ENCODE measurements around the gene TNFSF8.

The TNFSF8 gene

GRCh38 chr9:114962809-114963208 is 32.4 kb upstream of the TNFSF8 start:
- no peak for TF ChIP-seq TCF12 (IDR thresholded peaks at IDR 0.05; ENCODE audit: low read depth)
- TF ChIP-seq USF1 (IDR thresholded peaks at IDR 0.05), result no peak
- TF ChIP-seq CREB1 (IDR thresholded peaks at IDR 0.05; ENCODE audit: low read depth), result no peak
- TF ChIP-seq EGR1 (IDR thresholded peaks at IDR 0.05), result no peak
- no peak for TF ChIP-seq REST (IDR thresholded peaks at IDR 0.05; ENCODE audit: low read depth)
- no peak for TF ChIP-seq CEBPB (IDR thresholded peaks at IDR 0.05)
- no peak for TF ChIP-seq EP300 (IDR thresholded peaks at IDR 0.05; ENCODE audit: borderline replicate concordance)
- no peak for TF ChIP-seq YY1 (IDR thresholded peaks at IDR 0.05; ENCODE audit: low read depth)
- TF ChIP-seq TEAD4 (IDR thresholded peaks at IDR 0.05), result no peak
- TF ChIP-seq MAX (IDR thresholded peaks at IDR 0.05), result no peak
- no peak for TF ChIP-seq RAD21 (IDR thresholded peaks at IDR 0.05; ENCODE audit: low read depth)
- TF ChIP-seq FOXM1 (IDR thresholded peaks at IDR 0.05; ENCODE audit: borderline replicate concordance, low read depth), result no peak
- no peak for TF ChIP-seq ZBTB7A (IDR thresholded peaks at IDR 0.05; ENCODE audit: low read depth)
- no peak for TF ChIP-seq TAF1 (IDR thresholded peaks at IDR 0.05; ENCODE audit: low read depth)
- TF ChIP-seq NFIC (IDR thresholded peaks at IDR 0.05), result no peak

- TF ChIP-seq TAF1 (IDR thresholded peaks at IDR 0.05; ENCODE audit: low read depth), result no peak
Observed at GRCh38 chr9:114960276-114960675, 29.9 kb upstream of the TNFSF8 start.

- no peak for TF ChIP-seq EGR1 (IDR thresholded peaks at IDR 0.05)
- TF ChIP-seq REST (IDR thresholded peaks at IDR 0.05; ENCODE audit: low read depth), result no peak
- no peak for TF ChIP-seq EP300 (IDR thresholded peaks at IDR 0.05; ENCODE audit: borderline replicate concordance)
- no peak for TF ChIP-seq USF1 (IDR thresholded peaks at IDR 0.05)
- no peak for TF ChIP-seq NFIC (IDR thresholded peaks at IDR 0.05)
- no peak for TF ChIP-seq MAX (IDR thresholded peaks at IDR 0.05)
- TF ChIP-seq TAF1 (IDR thresholded peaks at IDR 0.05; ENCODE audit: low read depth), result no peak
- TF ChIP-seq CREB1 (IDR thresholded peaks at IDR 0.05; ENCODE audit: low read depth), result no peak
Observed at GRCh38 chr9:114958844-114959235, 28.4 kb upstream of the TNFSF8 start.

- TF ChIP-seq NFIC (IDR thresholded peaks at IDR 0.05), result no peak
- TF ChIP-seq MAX (IDR thresholded peaks at IDR 0.05), result no peak
- TF ChIP-seq TCF12 (IDR thresholded peaks at IDR 0.05; ENCODE audit: low read depth), result no peak
- no peak for TF ChIP-seq FOXM1 (IDR thresholded peaks at IDR 0.05; ENCODE audit: borderline replicate concordance, low read depth)
- TF ChIP-seq USF1 (IDR thresholded peaks at IDR 0.05), result no peak
- no peak for TF ChIP-seq REST (IDR thresholded peaks at IDR 0.05; ENCODE audit: low read depth)
- no peak for TF ChIP-seq ZBTB7A (IDR thresholded peaks at IDR 0.05; ENCODE audit: low read depth)
- no peak for TF ChIP-seq RAD21 (IDR thresholded peaks at IDR 0.05; ENCODE audit: low read depth)
- no peak for TF ChIP-seq TAF1 (IDR thresholded peaks at IDR 0.05; ENCODE audit: low read depth)
- no peak for TF ChIP-seq YY1 (IDR thresholded peaks at IDR 0.05; ENCODE audit: low read depth)
- no peak for TF ChIP-seq CEBPB (IDR thresholded peaks at IDR 0.05)
- no peak for TF ChIP-seq TEAD4 (IDR thresholded peaks at IDR 0.05)
- TF ChIP-seq CREB1 (IDR thresholded peaks at IDR 0.05; ENCODE audit: low read depth), result no peak
Observed at GRCh38 chr9:114958021-114958843, 27.8 kb upstream of the TNFSF8 start.

Measured in Ishikawa (cell line).